H1 (cell line): ENCODE results near the gene NR5A2. TPM values are rescaled to one million over a fixed set of nuclear protein-coding genes. Genes with fewer than 3 reads are reported as not detected.

ENCODE experiments used
- CTCF ChIA-PET: fragments of 300-600 bp; sonication (Branson Sonifier 250); formaldehyde crosslinking; loops from one replicate; lab custom pipeline; 2021; ENCODE audit not compliant: partially characterized antibody; lab: Charles Lee
- POLR2A ChIA-PET: fragments of 300-600 bp; sonication (Branson Sonifier 250); formaldehyde crosslinking; loops from one replicate; lab custom pipeline; 2021; ENCODE audit warnings: inconsistent platforms; ENCODE audit not compliant: partially characterized antibody; lab: Charles Lee
- DNase-seq, 2 experiments: peaks; one replicate each; pipeline versions ENCODE4 v3.0.0 to v3.0.0-alpha.2; 2010 to 2022; ENCODE audit warnings: low spot score in 2 of 2, low read depth in 1 of 2, mixed read lengths in 1 of 2
- FAIRE-seq: peaks from 2 replicates; lab custom pipeline; 2011; peaks lifted over from hg19 to GRCh38; lab: Jason Lieb, UNC
- H2AFZ ChIP-seq: 2 replicates; pipeline ENCODE4 v1.8.1; 2012; ENCODE audit warnings: low read length, inconsistent platforms
- H2AK5ac ChIP-seq: 2 replicates; pipeline ENCODE4 v1.6.1; 2013; ENCODE audit warnings: low read depth, low read length
- H2BK120ac ChIP-seq: replicated peaks from 2 replicates; pipeline ENCODE3; 2013; ENCODE audit warnings: low read depth, low read length, inconsistent platforms
- H2BK12ac ChIP-seq: 2 replicates; pipeline ENCODE4 v1.6.1; 2013; ENCODE audit warnings: low read depth, low read length
- H2BK15ac ChIP-seq: 2 replicates; pipeline ENCODE4 v1.6.1; 2013; ENCODE audit warnings: low read length
- H2BK20ac ChIP-seq: 2 replicates; pipeline ENCODE4 v1.6.1; 2013; ENCODE audit warnings: low read length
- H2BK5ac ChIP-seq: 2 replicates; pipeline ENCODE4 v1.6.1; 2013; ENCODE audit warnings: low read depth, low read length
- H3K14ac ChIP-seq: 2 replicates; pipeline ENCODE4 v1.6.1; 2013; ENCODE audit warnings: inconsistent platforms; ENCODE audit not compliant: insufficient read length
- H3K18ac ChIP-seq: 2 replicates; pipeline ENCODE4 v1.6.1; 2013; ENCODE audit warnings: low read length; ENCODE audit errors: extremely low read depth
- H3K23ac ChIP-seq: 2 replicates; pipeline ENCODE4 v1.6.1; 2013; ENCODE audit warnings: inconsistent platforms; ENCODE audit not compliant: insufficient read length
- H3K23me2 ChIP-seq: 2 replicates; pipeline ENCODE4 v1.6.1; 2013; ENCODE audit warnings: low read depth, low read length
- H3K27ac ChIP-seq: 2 replicates; pipeline ENCODE4 v1.6.1; 2011; ENCODE audit warnings: low read depth, low read length, inconsistent platforms
- H3K27me3 ChIP-seq, 4 experiments: replicated peaks in 1 of 4; 1 replicate in 1 of 4; 2 replicates in 3 of 4; pipeline versions ENCODE4 v1.6.1 to v1.8.1; 2011 to 2013; ENCODE audit warnings: low read length in 3 of 4, mild to moderate bottlenecking in 3 of 4, inconsistent platforms in 2 of 4, mixed read lengths in 2 of 4, moderate library complexity in 1 of 4; ENCODE audit not compliant: control insufficient read depth in 3 of 4, insufficient read depth in 3 of 4; ENCODE audit errors: extremely low read depth in 1 of 4
- H3K36me3 ChIP-seq, 4 experiments: 2 replicates each; pipeline versions ENCODE4 v1.6.1 to v1.8.1; 2011 to 2013; ENCODE audit warnings: mild to moderate bottlenecking in 4 of 4, low read length in 3 of 4, moderate library complexity in 2 of 4, control low read depth in 1 of 4, inconsistent platforms in 1 of 4; ENCODE audit not compliant: insufficient read depth in 4 of 4, control insufficient read depth in 2 of 4
- H3K4ac ChIP-seq: replicated peaks from 2 replicates; pipeline ENCODE3; 2013; ENCODE audit warnings: low read length, low read depth, mixed read lengths, inconsistent platforms; ENCODE audit not compliant: insufficient read length
- H3K4me1 ChIP-seq, 4 experiments: replicated peaks in 1 of 4; 1 replicate in 1 of 4; 2 replicates in 3 of 4; pipeline versions ENCODE4 v1.6.1 to v1.8.1; 2011 to 2013; ENCODE audit warnings: low read length in 3 of 4, inconsistent platforms in 2 of 4, mixed read lengths in 1 of 4; ENCODE audit not compliant: insufficient read depth in 4 of 4, control insufficient read depth in 3 of 4
- H3K4me2 ChIP-seq, 2 experiments: 2 replicates each; pipeline versions ENCODE4 v1.6.1 to v1.8.1; 2011 to 2013; ENCODE audit warnings: low read depth in 2 of 2, low read length in 2 of 2, control low read depth in 1 of 2, inconsistent platforms in 1 of 2, mild to moderate bottlenecking in 1 of 2; ENCODE audit not compliant: insufficient read depth in 1 of 2
- H3K4me3 ChIP-seq, 4 experiments: fragments of 200-600, 300-600 bp in 1 of 4; sonication (generic), shearing (Covaris generic), sonication (Bioruptor Twin) in 1 of 4; 2 replicates each; pipeline versions ENCODE4 v1.5.1 to v1.8.1; 2011 to 2016; ENCODE audit warnings: low read length in 4 of 4, low read depth in 3 of 4, control low read depth in 2 of 4, inconsistent platforms in 2 of 4, mild to moderate bottlenecking in 2 of 4, mixed read lengths in 1 of 4, moderate library complexity in 1 of 4; ENCODE audit not compliant: insufficient read depth in 2 of 4; ENCODE audit errors: extremely low read depth in 1 of 4
- H3K56ac ChIP-seq: replicated peaks from 2 replicates; pipeline ENCODE3; 2013; ENCODE audit warnings: low read depth, mild to moderate bottlenecking, mixed read lengths, low read length, inconsistent platforms; ENCODE audit not compliant: insufficient read length
- H3K79me1 ChIP-seq: 2 replicates; pipeline ENCODE4 v1.6.1; 2013; ENCODE audit warnings: low read depth, low read length, control low read depth
- H3K79me2 ChIP-seq, 2 experiments: 2 replicates each; pipeline versions ENCODE4 v1.6.1 to v1.8.1; 2012 to 2013; ENCODE audit warnings: low read length in 2 of 2, mild to moderate bottlenecking in 2 of 2, inconsistent platforms in 1 of 2; ENCODE audit not compliant: insufficient read depth in 2 of 2, control insufficient read depth in 1 of 2
- H3K9ac ChIP-seq, 4 experiments: replicated peaks in 1 of 4; 1 replicate in 1 of 4; 2 replicates in 3 of 4; pipeline versions ENCODE4 v1.6.1 to v1.8.1; 2011 to 2013; ENCODE audit warnings: low read depth in 3 of 4, low read length in 3 of 4, control low read depth in 2 of 4, mild to moderate bottlenecking in 2 of 4, moderate library complexity in 2 of 4, inconsistent platforms in 1 of 4; ENCODE audit errors: extremely low read depth in 1 of 4
- H3K9me3 ChIP-seq, 2 experiments: 2 replicates each; pipeline versions ENCODE4 v1.6.1 to v1.8.1; 2012 to 2013; ENCODE audit warnings: mild to moderate bottlenecking in 2 of 2, moderate library complexity in 2 of 2, control low read depth in 1 of 2, inconsistent platforms in 1 of 2, low read depth in 1 of 2, low read length in 1 of 2, mixed read lengths in 1 of 2; ENCODE audit not compliant: insufficient read depth in 2 of 2
- H4K20me1 ChIP-seq, 2 experiments: replicated peaks in 1 of 2; 2 replicates each; pipeline versions ENCODE3 to v1.8.1; 2011 to 2013; ENCODE audit warnings: inconsistent platforms in 2 of 2, low read length in 2 of 2, mild to moderate bottlenecking in 1 of 2; ENCODE audit not compliant: insufficient read depth in 2 of 2, control insufficient read depth in 1 of 2
- H4K5ac ChIP-seq: 2 replicates; pipeline ENCODE4 v1.6.1; 2013; ENCODE audit warnings: low read length, low read depth, mixed read lengths, inconsistent platforms; ENCODE audit not compliant: insufficient read length
- H4K8ac ChIP-seq: 2 replicates; pipeline ENCODE4 v1.8.0; 2013; ENCODE audit warnings: mild to moderate bottlenecking, moderate library complexity, low read length, inconsistent platforms; ENCODE audit not compliant: insufficient read depth; ENCODE audit errors: extremely low read depth
- H4K91ac ChIP-seq: replicated peaks from 2 replicates; pipeline ENCODE3; 2013; ENCODE audit warnings: low read length, mixed read lengths, inconsistent platforms; ENCODE audit not compliant: insufficient read length
- BACH1 ChIP-seq: IDR thresholded peaks from 2 replicates; pipeline ENCODE4 v1.6.1; 2012; ENCODE audit warnings: low read length, improper control_type of control experiment
- CHD2 ChIP-seq: IDR thresholded peaks from 2 replicates; pipeline ENCODE4 v1.6.1; 2012; ENCODE audit warnings: low read length, improper control_type of control experiment
- EGR1 ChIP-seq: IDR thresholded peaks from 2 replicates; pipeline ENCODE4 v1.6.1; 2011; ENCODE audit warnings: low read depth, low read length, borderline replicate concordance
- NANOG ChIP-seq: IDR thresholded peaks from 2 replicates; pipeline ENCODE4 v1.6.1; 2011; ENCODE audit warnings: low read length, low read depth, mild to moderate bottlenecking, inconsistent platforms; ENCODE audit not compliant: insufficient read depth, poor library complexity, severe bottlenecking
- SIN3A ChIP-seq, 2 experiments: IDR thresholded peaks in 1 of 2; conservative IDR thresholded peaks in 1 of 2; 2 replicates each; pipeline ENCODE4 v1.6.1; 2011 to 2012; ENCODE audit warnings: low read length in 2 of 2, improper control_type of control experiment in 1 of 2, low read depth in 1 of 2, mild to moderate bottlenecking in 1 of 2
- TAF7 ChIP-seq: optimal IDR thresholded peaks from 2 replicates; pipeline ENCODE3; 2011; ENCODE audit warnings: low read depth, mild to moderate bottlenecking, inconsistent platforms, low read length, moderate library complexity, borderline replicate concordance
- YY1 ChIP-seq: IDR thresholded peaks from 2 replicates; pipeline ENCODE4 v1.6.1; 2011; ENCODE audit warnings: low read depth, mild to moderate bottlenecking, low read length
- WGBS, 2 experiments: shearing (Covaris generic) in 1 of 2; methylation state at CpG; one replicate each; pipeline versions ENCODE4 v1.1.6 to v1.1.7; 2013 to 2015; ENCODE audit warnings: low lambda C conversion rate in 2 of 2, mixed read lengths in 2 of 2, inconsistent platforms in 1 of 2, low coverage in 1 of 2, missing lambda C conversion rate in 1 of 2; ENCODE audit not compliant: insufficient replicate concordance in 2 of 2, insufficient coverage in 1 of 2, insufficient read length in 1 of 2; ENCODE audit errors: extremely low coverage in 1 of 2, missing lambda C conversion rate in 1 of 2; 5-methylcytosine and 5-hydroxymethylcytosine counted together
- long read RNA-seq, 2 experiments: library from RNA in 1 of 2; library from capped mRNA in 1 of 2; stranded (forward); transcript quantifications; one replicate each; pipeline ENCODE4 v2.0.0, GENCODE V29; 2021; ENCODE audit warnings: inconsistent platforms in 1 of 2
- polyA minus RNA-seq, 3 experiments: library from RNA; depleted of rRNA, polyadenylated mRNA; stranded (reverse); fragments of >200 nt; gene quantifications; 1 replicate in 2 of 3; 2 replicates in 1 of 3; pipeline ENCODE4 v1.2.3, GENCODE V29; 2011
- polyA plus RNA-seq, 7 experiments: library from polyadenylated mRNA; depleted of rRNA in 3 of 7; stranded (reverse) in 5 of 7; unstranded in 2 of 7; fragments of >200 nt in 5 of 7; fragments of 200-250 nt in 2 of 7; gene quantifications; 1 replicate in 5 of 7; 2 replicates in 1 of 7; 4 replicates in 1 of 7; pipeline versions ENCODE4 v1.2.1 to v1.2.3, GENCODE V29; 2011 to 2013; ENCODE audit warnings: missing spikeins in 2 of 7, mixed read lengths in 2 of 7
- total RNA-seq: library from RNA; stranded (reverse); fragmentation: NEBNext Ultra II Directional; extraction: Animal tissue kit (Norgen Biotek cat#: 25700); gene quantifications from 2 replicates; pipeline ENCODE4 v1.2.1, GENCODE V29; 2021
- TF ChIP-seq, protein P1 (sequence below): IDR thresholded peaks from 2 replicates; pipeline ENCODE4 v1.6.1; 2012; ENCODE audit warnings: low read length, inconsistent platforms

NR5A2 gene
- 11.6 and 11.7 TPM in 2 replicates for total RNA-seq
- 1.7 and 2.1 TPM in 2 replicates for polyA plus RNA-seq (2011; rRNA removed)
- 2.4 TPM for polyA plus RNA-seq (2011; cell fraction: cytosol; rRNA removed)
- 4.2 TPM for polyA plus RNA-seq (2011; cell fraction: nucleus; rRNA removed)
- polyA plus RNA-seq (2012, experiment 1 of 2): 1.9 to 4.9 TPM (median 2.8 TPM) in 4 replicates
- polyA plus RNA-seq (2012, experiment 2 of 2): 0.30 TPM
- 8.1 TPM for polyA plus RNA-seq (2013, experiment 1 of 2)
- polyA plus RNA-seq (2013, experiment 2 of 2): 8.4 TPM
- polyA minus RNA-seq (2011; rRNA and poly(A)+ RNA removed): 6.8 and 9.6 TPM in 2 replicates
- polyA minus RNA-seq (2011; cell fraction: cytosol; rRNA and poly(A)+ RNA removed): 3.2 TPM
- 18.6 TPM for polyA minus RNA-seq (2011; cell fraction: nucleus; rRNA and poly(A)+ RNA removed)
- long read RNA-seq, experiment 1, partial matches to known transcripts: 2 of 10 reads
- long read RNA-seq, experiment 1, other reads (novel, unspliced or antisense): 8 of 10 reads
- long read RNA-seq, experiment 2, partial matches to known transcripts: 8 of 9 reads
- long read RNA-seq, experiment 2, other reads (novel, unspliced or antisense): 1 of 9 reads

DNA sequence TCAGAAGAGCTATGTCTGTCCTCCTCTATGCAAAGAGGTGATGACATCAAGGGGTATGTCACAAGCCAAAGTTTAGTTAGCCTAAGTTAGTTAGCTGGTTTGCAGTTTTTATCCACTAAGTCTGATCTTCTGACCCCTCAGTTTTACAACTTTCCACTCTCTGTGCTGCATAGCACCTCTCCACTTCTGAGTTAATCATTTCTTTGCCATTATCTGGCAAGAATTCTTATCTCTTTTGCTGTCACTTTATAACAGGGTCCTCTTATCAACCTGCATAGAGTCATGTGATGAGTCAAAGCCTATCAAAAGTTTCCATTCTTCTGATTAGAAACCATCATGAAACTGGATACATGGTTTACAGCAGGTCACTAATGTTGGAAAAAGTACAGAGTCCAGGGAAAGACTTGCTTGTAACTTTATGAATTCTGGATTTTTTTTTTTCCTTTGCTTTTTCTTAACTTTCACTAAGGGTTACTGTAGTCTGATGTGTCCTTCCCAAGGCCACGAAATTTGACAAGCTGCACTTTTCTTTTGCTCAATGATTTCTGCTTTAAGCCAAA is at the start of gene NR5A2:
Gene NR5A2 (plus strand): TSS at position 447 of the 560 bp plus-strand sequence. CDS start 138 bp downstream, outside the sequence.
- FAIRE-seq: no peak
- Histone ChIP-seq H3K4me2 (peak within 1 kb of the TSS; percentile 73 to 77), H2BK15ac (no peak within 1 kb of the TSS), H2AK5ac (no peak within 1 kb of the TSS), H3K4me1 (peaks cover 0 to 4% (median 0%) of the 10 kb centered on the region in 4 experiments; a peak in 2 of 7 replicates), H3K27ac (no peak within 1 kb of the TSS), H3K79me1 (no peaks in the 10 kb centered on the region), H3K18ac (no peak within 1 kb of the TSS), H3K27me3 (peaks cover 0 to 27% (median 15%) of the 10 kb centered on the region in 4 experiments; a peak in 5 of 7 replicates), H3K9ac (no peak within 1 kb of the TSS), H2BK5ac (no peak within 1 kb of the TSS), H3K4ac (no peak within 1 kb of the TSS), H3K79me2 (no peaks in the 10 kb centered on the region), H2BK20ac (no peak within 1 kb of the TSS), H4K20me1 (no peaks in the 10 kb centered on the region), H4K5ac (no peak within 1 kb of the TSS), H3K36me3 (no peaks in the 10 kb centered on the region), H3K23me2 (peaks cover 12% of the 10 kb centered on the region), H3K56ac (no peak within 1 kb of the TSS), H2BK120ac (no peak within 1 kb of the TSS), H3K4me3 (peak within 1 kb of the TSS; percentile 44 to 80 (median 78)), H4K8ac (no peak within 1 kb of the TSS), H2BK12ac (no peak within 1 kb of the TSS), H4K91ac (no peak within 1 kb of the TSS), H2AFZ (no peak within 1 kb of the TSS), H3K23ac (no peak within 1 kb of the TSS), H3K14ac (no peak within 1 kb of the TSS), H3K9me3 (no peaks in the 10 kb centered on the region)
- ChIA-PET POLR2A (interaction anchor here (1.6 kb wide), 1 partner anchor 9 kb away, joined by 5 read pairs; no protein-coding TSS in a partner anchor), CTCF (interaction anchor here (1.2 kb wide), 1 partner anchor 64 kb away, joined by 3 read pairs; no protein-coding TSS in a partner anchor)
- no peak for DNase-seq
- 83% methylated on average over 1 of the region's 1 CpG; no CpG with 5 or more reads in 1 of the 2 experiments for WGBS, 2 experiments
- no peak for TF ChIP-seq SIN3A (conservative IDR thresholded peaks at IDR 0.05 in 1 of 2, IDR thresholded peaks at IDR 0.05 in 1 of 2; ENCODE audit: low read depth in 1 of 2, low read length in 2 of 2)
- no peak for TF ChIP-seq NANOG
- no peak for TF ChIP-seq CHD2
- TF ChIP-seq EGR1: no peak
- no peak for TF ChIP-seq BACH1
- TF ChIP-seq, protein P1, sequence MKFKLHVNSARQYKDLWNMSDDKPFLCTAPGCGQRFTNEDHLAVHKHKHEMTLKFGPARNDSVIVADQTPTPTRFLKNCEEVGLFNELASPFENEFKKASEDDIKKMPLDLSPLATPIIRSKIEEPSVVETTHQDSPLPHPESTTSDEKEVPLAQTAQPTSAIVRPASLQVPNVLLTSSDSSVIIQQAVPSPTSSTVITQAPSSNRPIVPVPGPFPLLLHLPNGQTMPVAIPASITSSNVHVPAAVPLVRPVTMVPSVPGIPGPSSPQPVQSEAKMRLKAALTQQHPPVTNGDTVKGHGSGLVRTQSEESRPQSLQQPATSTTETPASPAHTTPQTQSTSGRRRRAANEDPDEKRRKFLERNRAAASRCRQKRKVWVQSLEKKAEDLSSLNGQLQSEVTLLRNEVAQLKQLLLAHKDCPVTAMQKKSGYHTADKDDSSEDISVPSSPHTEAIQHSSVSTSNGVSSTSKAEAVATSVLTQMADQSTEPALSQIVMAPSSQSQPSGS: no peak
- TF ChIP-seq TAF7: no peak
- no peak for TF ChIP-seq YY1
